GM19452 (cell line): ENCODE measurements around the gene FAM228B.
"Not testable (repeated sequence)": the region's sequence is repeated elsewhere in the genome, so short reads cannot be mapped to it uniquely, and the experiment has no call there.

Experiments used
- ATAC-seq: cut with Tn5 transposase; IDR thresholded peaks from one replicate; pipeline ENCODE4 v1.9.1; 2021; ENCODE audit not compliant: unreplicated experiment

The FAM228B gene

DNA sequence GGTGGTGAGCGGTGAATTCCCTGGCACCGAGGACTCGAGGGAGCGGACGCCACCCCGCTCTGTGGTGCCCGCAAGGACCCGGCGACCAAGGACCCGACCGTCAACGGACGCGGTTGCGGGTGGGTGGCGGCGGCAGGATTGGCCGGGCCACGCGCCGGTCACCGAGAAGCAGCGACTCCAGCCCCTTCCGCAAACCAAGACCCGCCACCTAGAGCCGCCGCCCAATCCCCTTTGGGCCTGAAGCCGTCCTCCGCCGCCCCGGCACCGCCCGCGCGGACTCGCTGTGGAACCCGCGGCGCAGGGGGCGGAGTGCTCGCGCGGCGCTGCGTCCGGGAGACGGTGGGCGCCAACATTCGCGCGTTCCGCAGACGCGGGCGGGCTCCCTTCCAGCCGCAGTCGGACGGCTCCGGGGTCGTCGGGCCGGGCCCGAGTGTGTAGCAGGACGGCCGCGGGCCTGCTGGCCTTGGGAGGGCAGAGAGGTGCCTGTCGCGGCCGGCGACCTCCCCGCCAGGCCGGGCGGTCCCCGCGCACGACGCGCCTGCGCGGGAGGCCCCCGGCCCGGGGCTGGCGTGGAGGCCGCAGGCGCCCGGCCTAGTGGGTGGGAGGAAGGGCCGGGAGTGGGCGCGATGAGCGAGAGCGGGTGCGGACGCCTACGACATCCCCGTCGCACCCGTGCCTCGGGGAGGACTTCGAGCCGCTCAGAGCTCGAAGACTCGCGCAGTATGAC, at the start of gene FAM228B, which contains the start of gene PFN4:
Gene FAM228B (plus strand): TSS at position 275 of the 727 bp plus-strand sequence. CDS start 893 bp downstream, outside the sequence.
Gene PFN4 (minus strand): TSS at position 140 of the 727 bp plus-strand sequence. CDS start 799 bp downstream, outside the sequence.
- peak; percentile 82 for ATAC-seq

DNA sequence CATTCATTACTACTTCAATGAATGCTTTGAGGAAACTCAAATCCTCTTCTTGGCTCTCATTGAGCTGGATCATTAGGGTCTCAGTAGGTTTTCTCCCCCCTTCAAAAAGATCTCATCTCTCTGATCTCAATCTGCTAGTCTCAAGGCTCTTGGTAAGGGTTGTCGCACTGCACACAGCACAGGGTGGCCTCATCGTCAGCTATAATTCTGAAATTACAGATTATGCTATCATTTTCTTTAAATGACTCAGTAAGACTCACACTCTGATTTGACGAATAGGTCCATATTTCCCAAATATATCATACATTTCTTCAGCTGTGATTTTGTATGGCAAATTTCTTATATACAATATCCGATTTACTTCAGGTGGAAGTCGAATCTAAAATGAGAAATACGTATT, 49.5 kb upstream of the FAM228B start:
- ATAC-seq, result no peak

DNA sequence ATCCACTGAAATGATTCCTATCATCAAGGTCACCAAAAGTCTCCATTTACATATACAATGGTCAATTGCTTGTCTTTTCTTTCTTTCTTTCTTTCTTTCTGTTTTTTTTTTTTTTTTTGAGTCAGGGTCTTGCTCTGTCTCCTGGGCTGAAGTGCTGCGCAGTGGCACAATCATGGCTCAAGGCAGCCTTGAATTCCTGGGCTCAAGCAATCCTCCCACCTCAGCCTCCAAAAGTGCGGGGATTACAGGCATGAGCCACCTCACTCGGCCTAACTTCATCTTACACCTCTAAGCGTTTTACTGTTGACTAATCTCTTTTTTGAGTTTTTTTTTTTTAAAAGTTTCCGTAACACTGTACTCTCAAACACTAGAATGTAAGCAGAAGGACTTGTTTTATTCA, 48.0 kb upstream of the FAM228B start:
- no peak for ATAC-seq

DNA sequence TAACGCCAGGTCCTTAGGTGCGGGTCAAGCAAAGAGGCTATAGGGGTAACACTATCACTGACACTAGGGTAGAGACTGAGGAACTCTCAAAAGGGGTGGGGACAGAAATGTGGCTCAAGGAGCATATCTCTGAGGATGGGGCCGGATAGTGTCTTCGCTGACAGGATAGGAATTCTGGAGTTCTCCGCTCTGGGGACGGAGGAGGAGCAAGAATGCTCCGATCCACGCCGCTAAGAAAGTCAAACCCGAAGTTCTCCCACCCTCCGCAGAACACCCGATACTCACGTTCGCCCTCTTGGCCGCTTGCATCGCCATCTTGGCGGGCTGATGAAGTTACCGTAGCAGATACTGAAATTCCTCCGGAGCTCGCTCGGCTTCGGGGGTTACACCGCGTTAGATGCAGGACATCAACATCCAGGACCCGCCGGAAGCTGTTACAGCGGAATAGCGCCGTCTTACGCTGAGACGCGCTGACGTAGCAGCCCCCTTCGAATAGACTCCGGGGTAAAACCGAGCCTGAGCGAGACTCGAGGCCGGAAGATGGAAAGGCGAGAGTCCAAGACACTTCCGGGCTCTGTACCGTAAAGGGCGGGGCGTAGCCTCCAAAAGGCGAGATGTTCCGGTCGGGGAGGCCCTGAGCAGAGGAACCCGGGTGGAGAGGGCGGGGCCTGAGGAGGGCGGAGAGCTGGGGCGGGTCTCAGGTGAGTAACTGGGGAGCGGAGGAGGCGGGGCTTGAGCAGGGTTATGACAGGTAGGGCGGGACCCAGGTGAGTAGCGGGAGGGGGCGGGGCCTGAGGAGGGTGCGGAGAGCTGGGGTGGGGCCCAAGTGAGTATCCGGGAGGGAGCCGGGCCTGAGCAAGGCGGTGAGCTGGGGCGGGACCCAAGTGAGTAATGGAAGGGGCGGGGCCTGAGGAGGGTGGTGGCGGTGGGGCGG, 47.1 kb upstream of the FAM228B start, which contains the start of gene SF3B6:
Gene SF3B6 (minus strand): TSS at position 412 of the 934 bp plus-strand sequence. CDS start 97 bp downstream, at position 315.
- peak; percentile 93 for ATAC-seq

DNA sequence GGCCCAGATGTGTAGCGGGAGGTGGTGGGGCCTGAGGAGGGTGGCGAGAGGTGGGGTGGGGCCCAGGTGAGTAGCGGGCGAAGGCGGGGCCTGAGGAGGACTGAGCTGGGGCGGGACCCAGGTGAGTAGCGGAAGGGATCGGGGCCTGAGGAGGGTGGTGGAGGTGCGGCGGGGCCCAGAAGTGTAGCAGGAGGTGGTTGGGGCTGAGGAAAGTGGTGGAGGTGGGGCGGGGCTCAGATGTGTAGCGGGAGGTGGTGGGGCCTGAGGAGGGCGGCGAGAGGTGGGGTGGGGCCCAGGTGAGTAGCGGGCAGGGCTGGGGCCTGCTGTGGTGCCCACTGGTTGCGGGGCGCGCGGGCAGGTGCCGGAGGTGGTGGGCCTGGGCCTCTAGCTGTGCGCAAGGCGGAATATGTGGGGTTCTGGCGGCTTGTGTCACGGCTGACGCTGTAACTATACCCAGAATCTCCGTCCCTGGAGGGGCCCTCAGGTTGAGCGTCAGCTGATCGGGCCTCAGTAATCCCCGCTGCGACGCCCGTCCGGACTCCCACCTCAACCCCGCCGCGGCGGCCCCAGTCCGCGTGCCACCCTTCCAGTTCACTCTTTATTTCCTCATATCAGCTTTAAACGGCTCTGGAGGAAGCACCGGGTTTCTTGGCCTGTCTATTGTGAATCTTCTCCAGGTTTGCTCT, 46.3 kb upstream of the FAM228B start:
- peak; percentile 19 for ATAC-seq

DNA sequence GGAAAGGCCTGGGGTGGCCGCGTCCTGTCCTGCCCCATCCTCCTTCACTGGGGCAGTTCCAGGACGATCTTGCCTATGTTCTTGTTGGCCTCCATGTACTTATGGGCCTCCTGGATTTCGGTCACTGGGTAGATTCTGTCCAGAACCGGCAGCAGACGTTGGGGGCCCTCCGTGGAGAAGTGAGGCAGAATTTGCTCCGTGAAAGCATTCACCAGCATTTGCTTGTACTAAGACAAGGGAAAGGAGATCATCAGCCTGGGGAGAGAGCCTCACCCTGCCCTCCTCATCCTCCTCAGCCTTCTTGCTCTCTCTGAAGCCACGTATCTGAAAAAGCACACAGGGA, 45.8 kb upstream of the FAM228B start:
- ATAC-seq, result no peak

DNA sequence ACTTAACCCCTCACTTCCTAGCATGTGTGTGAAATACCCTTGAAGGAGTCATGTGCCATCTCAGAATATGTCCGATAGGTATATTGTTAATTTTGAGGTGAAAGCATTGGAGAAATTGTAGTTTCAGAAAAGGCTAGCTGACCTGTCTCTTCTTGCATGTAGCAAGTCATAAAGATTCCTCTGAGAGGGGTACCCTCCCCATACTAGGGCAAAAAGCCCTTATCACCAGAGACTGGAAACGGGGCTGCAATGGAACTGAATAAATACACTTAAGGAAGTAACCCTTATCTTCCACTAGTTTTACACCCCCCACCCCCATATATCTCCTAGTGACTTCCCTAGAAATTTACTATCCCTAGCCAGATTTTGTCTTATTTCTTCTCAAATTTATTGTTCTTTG, 45.4 kb upstream of the FAM228B start:
- no peak for ATAC-seq

DNA sequence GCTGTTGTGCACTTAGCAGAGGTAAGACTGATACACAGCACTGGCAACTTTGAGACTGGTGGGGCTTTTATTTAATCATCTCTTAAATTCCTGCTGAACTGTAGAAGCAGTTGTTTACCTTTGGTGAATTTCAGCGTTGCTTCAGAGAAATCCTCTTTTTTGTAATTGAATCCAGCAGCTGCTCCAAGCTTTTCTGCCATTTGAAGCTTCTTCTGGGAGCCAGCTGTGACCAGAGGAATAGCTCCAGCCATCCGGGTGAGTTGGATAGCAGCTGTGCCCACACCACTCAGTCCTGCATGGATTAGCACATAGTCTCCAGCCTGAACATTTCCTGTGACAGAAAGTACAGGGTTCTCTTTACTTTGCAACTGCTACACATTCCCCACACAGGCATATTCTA, 42.6 kb upstream of the FAM228B start:
- ATAC-seq, result no peak

DNA sequence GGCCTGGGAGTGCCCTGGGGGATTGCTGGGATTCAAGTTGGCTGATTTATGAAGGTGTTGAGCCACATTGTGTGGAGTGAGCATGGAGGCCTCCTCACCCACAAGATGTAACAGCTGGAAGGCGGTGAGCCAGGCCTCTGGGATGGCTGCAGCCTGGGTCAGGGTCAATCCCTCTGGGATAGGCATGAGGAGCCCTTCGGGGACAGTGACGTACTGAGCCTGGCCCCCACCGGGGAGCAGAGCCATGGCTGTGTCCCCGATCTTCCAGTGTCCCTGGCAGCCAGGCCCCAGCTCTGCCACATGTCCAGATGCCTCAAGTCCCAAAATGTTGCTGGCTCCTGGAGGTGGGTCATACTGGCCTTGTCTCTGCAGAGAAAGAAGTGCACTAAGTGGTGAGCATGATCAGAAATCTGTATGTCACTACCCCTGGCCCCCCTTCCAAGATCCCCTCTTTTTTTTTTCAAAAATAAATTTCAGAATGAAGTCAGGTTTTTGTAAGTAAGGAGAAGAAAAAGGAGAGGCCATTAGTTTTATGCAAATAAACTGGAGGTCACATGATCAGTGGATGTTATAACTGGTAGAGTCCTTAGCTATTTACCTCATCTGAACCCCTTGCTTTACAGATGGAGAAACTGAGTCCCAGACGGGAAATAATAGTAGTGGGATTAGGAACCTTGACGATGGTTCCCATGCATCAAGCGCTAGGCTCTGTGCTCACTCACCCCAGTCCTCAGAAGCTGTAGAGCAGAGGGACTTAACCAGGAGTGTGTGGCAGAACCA, 40.3 kb upstream of the FAM228B start:
- no peak for ATAC-seq

DNA sequence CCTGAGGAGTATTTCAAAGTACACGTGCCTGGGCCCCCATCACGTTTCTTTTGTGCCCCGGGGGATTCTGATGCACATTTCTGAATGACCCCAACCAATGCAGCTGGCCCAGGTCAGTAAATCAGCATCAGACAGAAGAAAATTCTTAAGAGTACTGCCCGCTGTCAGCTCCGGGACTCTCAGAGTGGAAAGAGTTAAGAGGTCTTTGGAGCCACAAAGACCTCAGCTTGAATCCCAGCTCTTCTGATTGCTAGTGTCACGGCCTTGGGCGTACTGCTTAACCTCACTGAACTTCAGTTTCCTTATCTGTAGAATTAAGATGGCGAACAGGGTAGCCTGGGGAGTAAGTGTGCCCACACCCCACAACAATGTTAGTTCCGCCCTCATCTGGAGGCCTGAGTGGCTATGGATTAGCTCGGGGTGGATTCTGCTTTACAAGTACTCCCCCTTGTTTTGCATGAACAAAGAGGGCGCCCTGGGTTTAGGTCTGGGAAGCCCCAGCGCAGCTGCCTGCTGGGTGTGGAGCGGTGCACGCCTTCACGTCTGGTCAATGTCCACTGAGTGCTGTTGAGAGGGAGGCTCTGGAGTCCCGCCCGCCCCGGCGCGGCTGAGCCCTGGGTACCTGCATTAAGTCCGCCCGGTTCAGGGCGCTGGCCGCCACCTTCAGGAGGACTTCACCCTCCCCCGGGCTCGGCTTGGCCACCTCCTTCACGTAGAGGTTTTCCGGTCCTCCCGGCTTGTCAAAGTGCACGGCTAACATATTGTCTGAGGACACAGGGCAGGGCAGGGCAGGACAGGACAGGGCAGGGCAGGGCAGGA, 39.5 kb upstream of the FAM228B start:
- ATAC-seq, result peak; percentile 79

DNA sequence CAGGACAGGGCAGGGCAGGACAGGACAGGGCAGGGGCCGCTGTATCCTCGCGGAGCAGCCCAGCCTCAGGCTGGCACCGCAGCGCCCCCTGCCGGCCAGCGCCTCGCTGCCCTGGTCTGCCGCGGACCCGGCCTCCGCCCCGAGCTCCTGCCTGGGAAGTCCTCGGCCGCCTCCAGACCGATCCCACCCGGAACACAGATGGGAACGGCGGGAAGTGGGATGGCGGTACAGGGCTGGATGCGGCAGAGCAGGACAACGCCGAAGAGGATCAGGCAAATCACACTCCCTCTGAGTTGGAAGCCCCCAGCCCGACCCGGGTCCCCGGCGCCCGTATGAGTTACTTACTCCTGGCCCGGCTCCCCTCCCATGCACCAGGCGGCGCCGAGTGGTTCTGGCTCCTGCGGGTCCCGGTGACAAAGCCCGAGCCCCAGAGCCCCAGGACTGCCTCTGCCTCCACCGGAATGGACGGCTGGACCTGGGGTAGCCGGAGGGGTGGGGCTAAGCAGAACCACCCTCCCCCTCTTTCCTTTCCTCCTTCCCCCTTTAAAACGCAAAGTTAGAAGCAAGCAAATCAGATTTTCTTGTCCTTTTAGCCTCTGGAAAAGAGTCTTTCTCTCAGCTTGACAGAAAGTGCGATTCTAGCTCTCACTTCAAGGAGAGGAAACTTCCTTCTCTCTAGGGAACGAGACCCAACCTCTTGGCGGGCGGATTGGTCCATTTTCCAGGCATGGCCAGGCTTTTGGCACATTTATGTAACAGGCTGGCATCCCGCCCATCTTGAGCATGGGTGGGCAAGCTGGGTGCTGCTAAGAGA, 38.7 kb upstream of the FAM228B start, which contains the start of gene TP53I3:
Gene TP53I3 (minus strand): TSS at position 449 of the 814 bp plus-strand sequence. CDS start 508 bp downstream, outside the sequence.
- peak; percentile 71 for ATAC-seq

DNA sequence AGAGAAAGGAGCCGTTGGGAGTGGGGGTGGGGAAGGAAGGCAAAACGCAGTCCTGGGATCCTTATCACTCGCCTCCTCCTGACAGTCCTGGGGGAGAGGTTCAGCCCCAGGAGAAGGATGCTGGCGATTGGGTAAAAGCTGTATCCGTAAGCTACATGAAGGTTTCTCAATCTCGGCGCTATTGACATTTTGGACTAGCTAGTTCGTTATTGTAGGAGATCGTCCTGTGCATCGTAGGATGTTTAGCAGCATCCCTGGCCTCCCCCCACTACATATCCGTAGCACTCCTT, 38.1 kb upstream of the FAM228B start:
- ATAC-seq, result no peak

DNA sequence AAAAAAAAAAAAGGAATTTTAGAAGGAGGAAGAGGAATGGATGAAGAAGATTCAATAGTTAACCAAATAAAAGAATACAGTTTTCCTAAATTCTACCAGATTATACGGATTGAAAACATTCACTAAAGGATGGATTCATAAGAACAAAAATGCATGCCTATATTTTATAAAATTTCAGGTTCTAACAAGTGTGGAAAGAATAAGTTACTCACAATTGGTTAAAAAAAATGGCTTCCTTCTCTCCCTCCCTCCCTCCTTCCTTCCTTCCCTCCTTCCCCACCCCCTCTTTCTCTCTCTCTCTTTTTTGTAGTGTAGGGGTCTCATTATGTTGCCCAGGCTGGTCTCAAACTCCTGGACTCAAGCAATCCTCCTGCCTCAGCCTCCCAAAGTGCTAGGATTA, 37.0 kb upstream of the FAM228B start:
- no peak for ATAC-seq

DNA sequence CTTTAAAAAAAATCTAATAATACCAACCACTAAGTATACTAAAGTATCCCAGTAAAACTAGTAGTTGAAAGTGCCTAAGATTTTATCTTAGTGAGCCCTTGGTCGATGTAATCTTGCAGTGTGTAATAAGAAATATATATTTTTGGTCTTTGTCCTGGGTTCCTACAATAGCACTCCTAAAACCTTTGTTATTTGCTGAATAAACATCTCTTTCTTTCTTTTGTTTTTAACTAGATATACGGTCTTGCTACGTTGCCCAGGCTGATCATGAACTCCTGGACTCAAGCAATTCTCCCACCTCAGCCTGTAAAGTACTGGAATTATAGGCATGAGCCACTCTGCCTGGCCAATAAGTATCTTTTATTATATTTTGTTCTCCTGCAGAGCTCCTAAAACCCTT, 36.2 kb upstream of the FAM228B start:
- no peak for ATAC-seq

DNA sequence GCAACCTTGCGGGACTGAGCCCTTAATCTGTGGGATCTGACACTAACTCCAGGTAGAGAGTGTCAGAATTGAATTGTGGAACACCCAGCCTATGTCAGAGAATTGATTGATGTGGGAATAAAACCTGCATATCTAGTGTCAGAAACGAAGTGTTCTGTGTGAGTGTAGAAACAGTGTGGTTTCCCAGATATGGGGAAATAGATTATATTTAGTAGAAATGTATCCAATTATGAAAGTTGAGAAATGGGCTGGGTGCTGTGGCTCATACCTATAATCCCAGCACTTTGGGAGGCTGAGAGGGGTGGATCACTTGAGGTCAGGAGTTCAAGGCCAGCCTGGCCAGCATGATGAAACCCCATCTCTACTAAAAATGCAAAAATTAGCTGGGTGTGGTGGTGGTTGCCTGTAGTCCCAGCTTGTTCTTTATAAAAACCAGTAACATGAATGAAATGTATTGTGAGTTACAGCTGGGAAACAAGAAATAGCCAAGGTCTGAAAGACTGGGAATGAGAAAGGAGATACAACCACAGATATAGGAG, 34.4 kb upstream of the FAM228B start:
- ATAC-seq, result no peak

DNA sequence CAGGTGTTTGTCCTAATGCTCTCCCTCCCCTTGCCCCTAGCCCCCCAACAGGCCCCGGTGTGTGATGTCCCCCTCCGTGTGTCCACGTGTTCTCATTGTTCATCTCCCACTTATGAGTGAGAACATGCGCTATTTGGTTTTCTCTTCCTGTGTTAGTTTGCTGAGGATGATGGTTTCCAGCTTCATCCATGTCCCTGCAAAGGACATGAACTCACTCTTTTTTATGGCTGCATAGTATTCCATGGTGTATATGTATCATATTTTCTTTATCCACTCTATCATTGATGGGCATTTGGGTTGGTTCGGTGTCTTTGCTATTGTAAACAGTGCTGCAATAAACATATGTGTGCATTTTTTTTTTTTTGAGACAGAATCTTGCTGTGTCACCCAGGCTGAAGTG, 30.0 kb upstream of the FAM228B start:
- ATAC-seq, result not testable (repeated sequence)

DNA sequence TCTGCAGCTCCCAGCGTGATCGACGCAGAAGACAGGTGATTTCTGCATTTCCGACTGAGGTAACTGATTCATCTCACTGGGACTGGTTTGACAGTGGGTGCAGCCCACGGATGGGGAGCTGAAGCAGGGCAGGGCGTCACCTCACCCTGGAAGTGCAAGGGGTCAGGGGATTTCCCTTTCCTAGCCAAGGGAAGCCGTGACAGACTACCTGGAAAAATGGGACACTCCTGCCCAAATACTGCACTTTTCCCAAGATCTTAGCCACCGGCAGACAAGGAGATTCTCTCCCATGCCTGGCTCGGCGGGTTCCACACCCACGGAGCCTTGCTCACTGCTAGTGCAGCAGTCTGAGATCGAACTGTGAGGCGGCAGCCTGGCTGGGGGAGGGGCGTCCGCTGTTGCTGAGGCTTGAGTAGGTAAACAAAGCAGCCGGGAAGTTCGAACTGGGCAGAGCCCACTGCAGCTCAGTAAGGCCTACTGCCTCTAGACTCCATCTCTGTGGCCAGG, 28.0 kb upstream of the FAM228B start:
- not testable (repeated sequence) for ATAC-seq

DNA sequence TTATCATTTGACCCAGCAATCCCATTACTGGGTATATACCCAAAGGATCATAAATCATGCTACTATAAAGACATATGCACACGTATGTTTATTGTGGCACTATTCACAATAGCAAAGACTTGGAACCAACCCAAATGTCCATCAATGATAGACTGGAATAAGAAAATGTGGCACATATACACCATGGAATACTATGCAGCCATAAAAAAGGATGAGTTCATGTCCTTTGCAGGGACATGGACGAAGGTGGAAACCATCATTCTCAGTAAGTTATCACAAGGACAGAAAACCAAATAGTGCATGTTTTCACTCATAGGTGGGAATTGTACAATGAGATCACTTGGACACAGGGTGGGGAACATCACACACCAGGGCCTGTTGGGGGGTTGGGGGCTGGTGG, 22.5 kb upstream of the FAM228B start:
- ATAC-seq, result not testable (repeated sequence)
